Measurements from ENCODE around the gene BRSK2. TPM values are rescaled to one million over a fixed set of nuclear protein-coding genes. Genes with fewer than 3 reads are reported as not detected.
A peak's percentile ranks its signal among the peaks of the same experiment; 100 is the strongest.

Gene BRSK2
- total RNA-seq, 3 donors from 2014 or later = 0.58 to 4.3 (median 0.60) TPM

GRCh38 chr11:1499261-1499890 is 109.6 kb downstream of the BRSK2 start:
- ATAC-seq = no peak
- peaks cover 7% of the 10 kb centered on the region for H3K4me1 ChIP-seq (ENCODE audit: low read depth)
- TF ChIP-seq CTCF (IDR thresholded peaks at IDR 0.05) = no peak

GRCh38 chr11:1499899-1500298 is 110.2 kb downstream of the BRSK2 start:
- peaks cover 7% of the 10 kb centered on the region for H3K4me1 ChIP-seq (ENCODE audit: low read depth)
- H3K4me3 ChIP-seq = no peak overlapping the region
- ATAC-seq (no peak), DNase-seq (peak in 1 of 3 donors; percentile 12)
- intact Hi-C loops (cut with DNase I, micrococcal nuclease) = no loop called here
- no peak for TF ChIP-seq CTCF (IDR thresholded peaks at IDR 0.05)
- H3K36me3 ChIP-seq (ENCODE audit: low read depth) = no peaks in the 10 kb centered on the region
- H3K9me3 ChIP-seq = no peaks in the 10 kb centered on the region

More at GRCh38 chr11:1499261-1499890, 109.6 kb downstream of the BRSK2 start:
- H3K36me3 ChIP-seq (ENCODE audit: low read depth) = no peaks in the 10 kb centered on the region
- intact Hi-C loops (cut with DNase I, micrococcal nuclease) = no loop called here
- DNase-seq = peak in 2 of 3 donors; percentile 14 to 41
- H3K4me3 ChIP-seq = no peak overlapping the region
- no peaks in the 10 kb centered on the region for H3K9me3 ChIP-seq

GRCh38 chr11:1500466-1501420 is 111.0 kb downstream of the BRSK2 start:
- Histone ChIP-seq H3K4me1 (ENCODE audit: low read depth) (peaks cover 7% of the 10 kb centered on the region), H3K9me3 (no peaks in the 10 kb centered on the region), H3K36me3 (ENCODE audit: low read depth) (no peaks in the 10 kb centered on the region), H3K4me3 (no peak overlapping the region)
- TF ChIP-seq CTCF (IDR thresholded peaks at IDR 0.05) = no peak
- DNase-seq (peak in 2 of 3 donors; percentile 12 to 45), ATAC-seq (no peak)
- intact Hi-C loops (cut with DNase I, micrococcal nuclease) = no loop called here

- TF ChIP-seq CTCF (IDR thresholded peaks at IDR 0.05) = no peak
- Histone ChIP-seq H3K36me3 (ENCODE audit: low read depth) (no peaks in the 10 kb centered on the region), H3K9me3 (no peaks in the 10 kb centered on the region), H3K4me3 (no peak overlapping the region), H3K4me1 (ENCODE audit: low read depth) (peaks cover 3% of the 10 kb centered on the region)
- ATAC-seq = no peak
- intact Hi-C loops (cut with DNase I, micrococcal nuclease) = no loop called here
- DNase-seq = peak in 2 of 3 donors; percentile 4 to 28
Observed at GRCh38 chr11:1501421-1502167, 111.9 kb downstream of the BRSK2 start.

GRCh38 chr11:1502168-1502953 is 112.6 kb downstream of the BRSK2 start:
- TF ChIP-seq CTCF (IDR thresholded peaks at IDR 0.05) = no peak
- no peaks in the 10 kb centered on the region for H3K9me3 ChIP-seq
- ATAC-seq (no peak), DNase-seq (peak in 1 of 3 donors; percentile 29)
- H3K4me1 ChIP-seq (ENCODE audit: low read depth) = peaks cover 3% of the 10 kb centered on the region
- H3K36me3 ChIP-seq (ENCODE audit: low read depth) = no peaks in the 10 kb centered on the region
- no peak overlapping the region for H3K4me3 ChIP-seq
- intact Hi-C loops (cut with DNase I, micrococcal nuclease) = no loop called here
